GM21737 (cell line): Measurements from ENCODE around the gene PHF21B.
"Not testable (repeated sequence)": the region's sequence is repeated elsewhere in the genome, so short reads cannot be mapped to it uniquely, and the experiment has no call there.

ENCODE experiments used
- ATAC-seq: cut with Tn5 transposase; IDR thresholded peaks from one replicate; pipeline ENCODE4 v1.9.1; 2021; ENCODE audit warnings: mild to moderate bottlenecking, moderate library complexity; ENCODE audit not compliant: unreplicated experiment

PHF21B gene

DNA sequence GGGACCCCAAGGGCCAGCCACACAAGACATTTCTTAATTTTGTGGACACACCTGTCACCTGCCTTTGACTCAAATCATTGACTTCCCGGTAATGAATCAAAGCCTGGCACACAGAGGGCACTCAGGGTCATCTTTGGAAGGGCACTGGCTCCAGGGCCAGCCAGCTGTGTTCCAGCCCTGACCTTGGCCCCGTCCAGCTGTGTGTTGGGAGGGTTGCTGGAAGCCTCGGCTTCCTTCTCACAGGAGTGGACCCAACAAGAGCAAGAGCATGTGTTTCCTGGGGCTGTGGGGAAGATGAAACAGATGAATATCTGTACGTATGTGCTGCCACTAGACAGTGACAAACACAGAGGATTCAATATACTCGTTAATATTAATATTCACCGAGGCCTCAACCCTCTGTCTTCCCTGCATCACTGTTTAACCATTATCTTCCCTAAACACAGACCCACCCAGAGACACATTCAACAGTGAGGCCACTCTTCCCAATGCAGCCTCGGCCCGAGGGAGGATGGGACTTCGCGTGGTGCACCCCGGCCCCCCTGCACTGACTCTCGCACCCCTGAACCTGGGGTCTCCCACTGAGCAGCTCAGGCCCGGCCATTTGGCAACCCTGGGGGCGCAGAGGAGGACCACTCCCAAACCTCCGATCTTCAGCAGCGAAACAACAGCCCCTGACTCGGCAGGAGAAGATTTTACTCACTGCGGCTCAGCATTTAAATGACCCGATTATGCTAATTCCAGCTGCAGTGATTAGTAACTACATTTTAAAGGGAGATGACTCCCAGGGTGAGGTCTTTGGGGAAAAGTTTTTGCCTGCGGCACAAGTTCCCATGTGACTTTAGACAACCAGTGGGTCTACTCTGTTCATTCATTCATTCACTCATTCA lies 45.7 kb downstream of the PHF21B start:
- no peak for ATAC-seq

DNA sequence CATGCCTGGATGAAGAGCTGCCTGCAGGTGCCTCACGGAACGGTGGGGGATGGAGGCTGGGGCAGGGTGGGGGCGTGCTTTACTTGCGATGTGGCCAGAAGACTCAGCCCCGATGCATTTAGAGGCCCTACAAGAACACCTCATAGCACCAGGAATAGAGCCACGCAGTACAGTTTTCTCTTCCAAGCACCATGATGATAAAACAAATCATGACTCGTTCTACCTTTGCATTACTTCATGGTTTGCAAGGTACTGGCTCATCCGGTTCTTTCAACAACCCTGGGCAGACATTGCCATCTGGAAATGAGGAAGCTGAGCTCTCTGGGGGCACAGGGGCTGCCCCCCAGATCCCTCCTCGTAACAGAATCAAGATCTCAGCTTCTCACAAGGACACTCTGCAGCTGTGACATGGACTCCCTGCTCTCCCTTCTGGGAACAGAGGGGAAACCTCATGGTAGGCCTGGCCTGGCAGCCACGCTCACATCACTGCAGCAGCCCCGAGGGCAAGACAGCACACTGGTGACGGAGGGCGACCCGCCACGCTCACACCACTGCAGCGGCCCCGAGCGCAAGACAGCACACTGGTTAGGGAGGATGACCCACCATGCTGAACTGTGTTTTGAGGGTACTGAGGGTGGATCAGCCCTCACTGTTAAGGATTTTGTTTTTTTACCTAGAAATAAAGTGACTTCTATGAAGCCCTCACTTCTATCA lies 46.9 kb downstream of the PHF21B start:
- ATAC-seq: no peak

DNA sequence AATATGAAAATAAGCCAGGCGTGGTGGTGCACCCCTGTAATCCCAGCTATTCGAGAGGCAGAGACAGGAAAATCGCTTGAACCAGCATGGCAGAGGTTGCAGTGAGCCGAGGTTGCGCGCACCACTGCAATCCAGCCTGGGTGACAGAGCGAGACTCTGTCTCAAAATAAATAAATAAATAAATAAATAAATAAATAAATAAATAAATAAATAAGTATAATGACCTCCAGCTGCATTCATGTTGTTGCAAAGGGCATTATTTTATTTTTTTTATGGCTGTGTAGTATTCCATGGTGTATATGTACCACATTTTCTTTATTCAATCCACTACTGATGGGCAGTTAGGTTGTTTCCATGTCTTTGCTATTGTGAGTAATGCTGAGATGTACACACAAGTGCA lies 48.1 kb downstream of the PHF21B start:
- not testable (repeated sequence) for ATAC-seq

DNA sequence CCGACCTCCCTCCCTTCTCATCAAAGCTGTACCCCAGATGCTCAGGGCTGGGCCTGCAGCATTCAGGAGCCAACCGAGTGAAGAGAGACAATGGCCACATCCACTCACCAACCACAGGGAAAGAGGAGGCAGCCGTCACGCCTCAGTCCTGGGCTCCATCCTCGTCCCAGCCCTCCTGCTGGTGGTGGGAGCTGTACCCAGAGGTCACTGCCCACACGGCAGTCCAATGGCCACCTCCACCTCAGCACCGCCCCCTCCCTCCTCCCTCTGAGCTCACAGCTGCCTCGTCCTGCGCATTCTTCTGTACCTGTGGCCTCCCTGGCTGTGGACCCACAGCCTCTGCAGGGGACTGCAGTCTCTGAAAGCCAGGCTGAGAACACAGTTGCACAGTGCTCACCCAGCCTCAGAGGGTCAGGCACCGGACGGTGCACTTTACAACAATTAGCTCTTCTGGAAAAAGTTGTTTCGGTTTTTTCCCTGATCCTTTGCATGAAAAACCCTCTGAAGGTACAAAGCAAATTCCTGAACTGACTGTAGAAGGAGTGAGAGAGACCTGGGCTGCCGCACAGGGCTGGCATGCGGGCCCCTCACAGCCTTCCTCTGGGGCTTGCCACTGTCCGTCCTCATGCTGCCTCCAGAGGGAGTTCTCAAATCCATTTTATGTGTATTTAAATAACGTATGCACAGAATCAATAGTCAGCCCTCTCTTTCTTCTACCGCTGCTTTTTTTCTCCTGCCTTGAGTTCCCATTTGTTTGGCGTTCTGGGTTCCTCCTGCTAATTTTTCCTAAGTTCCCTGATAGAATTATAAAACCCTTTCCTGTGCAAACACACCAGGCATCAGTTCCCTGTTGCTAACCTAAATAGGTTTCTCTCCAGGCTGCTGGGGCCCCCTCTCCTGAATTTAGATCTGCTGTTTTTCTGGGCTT lies 52.7 kb downstream of the PHF21B start:
- no peak for ATAC-seq

DNA sequence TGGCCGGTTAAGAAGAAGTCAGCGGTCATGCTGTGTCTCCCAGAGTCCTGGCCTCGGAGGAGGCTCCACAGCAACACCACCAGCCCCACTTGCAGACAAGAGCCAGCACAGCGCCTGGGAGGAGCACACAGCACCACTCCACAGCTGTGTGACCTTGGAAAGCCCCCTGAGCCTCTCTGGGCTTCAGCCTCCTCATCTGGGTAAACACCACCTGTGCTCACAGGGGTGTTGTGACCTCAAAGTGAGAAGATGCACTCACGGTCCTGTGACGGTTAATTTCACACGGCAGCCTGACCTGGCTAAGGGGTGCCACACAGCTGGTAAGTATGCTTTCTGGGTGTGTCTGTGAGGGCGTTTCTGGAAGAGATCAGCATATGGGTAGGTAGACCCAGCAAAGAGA lies 54.7 kb downstream of the PHF21B start:
- ATAC-seq: no peak

DNA sequence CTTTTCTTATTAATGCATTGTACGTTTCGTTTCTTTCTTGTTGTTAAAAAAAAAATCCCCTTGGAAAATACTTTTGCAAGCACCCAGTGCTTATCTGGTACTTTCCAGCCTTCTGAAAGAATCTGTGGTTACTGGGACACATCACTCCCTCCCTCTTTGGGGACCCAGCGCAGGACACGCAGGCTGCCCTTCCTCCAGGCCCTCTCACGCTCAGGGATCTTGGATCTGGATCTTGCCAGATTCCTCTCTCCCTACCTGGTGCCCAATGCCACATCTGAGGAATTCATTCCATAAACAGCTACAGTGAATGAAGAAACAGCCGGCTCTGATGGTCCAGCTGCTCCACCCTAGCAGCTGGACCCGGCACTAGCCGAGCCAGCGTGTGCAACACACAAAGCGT lies 55.7 kb downstream of the PHF21B start:
- ATAC-seq: no peak

DNA sequence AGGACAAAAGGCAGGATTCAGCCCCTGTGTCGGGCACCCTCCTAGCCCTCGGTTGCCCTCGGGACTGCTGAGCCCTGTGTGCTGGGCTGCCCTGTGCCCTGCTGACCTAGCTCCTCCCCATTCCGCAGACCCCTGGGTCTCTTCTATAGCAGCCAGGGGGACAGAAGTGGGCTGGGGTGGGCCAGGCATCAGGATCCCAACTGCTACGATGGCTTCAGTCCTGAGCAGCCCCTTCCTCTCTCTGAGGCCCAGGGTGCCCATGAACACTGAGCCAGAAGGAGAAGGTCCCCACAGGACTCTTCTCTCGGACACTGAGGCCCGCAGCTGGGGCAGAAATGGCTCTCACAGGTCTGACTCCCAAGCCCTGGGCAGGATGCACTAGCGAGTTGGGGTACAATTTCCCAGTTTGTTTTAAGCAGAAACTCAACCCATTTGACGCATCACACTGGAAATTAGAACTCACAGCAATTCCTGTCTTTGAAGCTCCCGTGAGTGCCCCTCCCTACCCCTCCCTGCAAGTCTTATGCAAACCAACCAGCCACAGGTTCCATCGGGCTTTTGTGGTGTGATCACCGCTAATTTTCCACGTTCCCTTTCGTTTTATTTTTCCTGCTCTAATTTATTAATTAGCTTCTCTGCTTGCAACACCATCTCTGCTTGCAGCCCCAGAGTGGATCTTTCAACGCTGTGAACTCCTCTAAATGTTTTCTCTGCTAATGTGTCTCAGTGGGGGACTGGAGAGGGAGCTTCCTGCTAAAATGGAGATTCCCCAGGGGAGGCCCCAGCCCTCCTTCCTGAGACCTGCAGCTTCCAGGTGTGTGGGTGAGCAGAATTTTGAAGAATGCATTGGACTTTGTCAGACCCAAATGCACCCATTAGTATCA lies 56.7 kb downstream of the PHF21B start:
- no peak for ATAC-seq

DNA sequence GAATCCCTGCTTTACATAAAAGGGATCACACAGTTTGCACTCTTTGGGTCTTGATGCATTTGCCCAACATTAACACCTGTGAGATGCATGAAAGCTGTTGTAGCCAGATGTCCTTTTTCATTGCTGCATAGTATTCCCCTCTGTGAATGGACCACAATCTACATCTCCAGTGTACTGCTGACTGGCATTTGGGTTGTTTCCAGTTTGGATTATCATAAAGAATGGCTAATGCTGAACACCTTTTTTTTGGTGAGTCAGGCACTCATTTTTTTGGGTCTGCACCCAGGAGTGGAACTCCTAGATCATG lies 58.3 kb downstream of the PHF21B start:
- no peak for ATAC-seq

DNA sequence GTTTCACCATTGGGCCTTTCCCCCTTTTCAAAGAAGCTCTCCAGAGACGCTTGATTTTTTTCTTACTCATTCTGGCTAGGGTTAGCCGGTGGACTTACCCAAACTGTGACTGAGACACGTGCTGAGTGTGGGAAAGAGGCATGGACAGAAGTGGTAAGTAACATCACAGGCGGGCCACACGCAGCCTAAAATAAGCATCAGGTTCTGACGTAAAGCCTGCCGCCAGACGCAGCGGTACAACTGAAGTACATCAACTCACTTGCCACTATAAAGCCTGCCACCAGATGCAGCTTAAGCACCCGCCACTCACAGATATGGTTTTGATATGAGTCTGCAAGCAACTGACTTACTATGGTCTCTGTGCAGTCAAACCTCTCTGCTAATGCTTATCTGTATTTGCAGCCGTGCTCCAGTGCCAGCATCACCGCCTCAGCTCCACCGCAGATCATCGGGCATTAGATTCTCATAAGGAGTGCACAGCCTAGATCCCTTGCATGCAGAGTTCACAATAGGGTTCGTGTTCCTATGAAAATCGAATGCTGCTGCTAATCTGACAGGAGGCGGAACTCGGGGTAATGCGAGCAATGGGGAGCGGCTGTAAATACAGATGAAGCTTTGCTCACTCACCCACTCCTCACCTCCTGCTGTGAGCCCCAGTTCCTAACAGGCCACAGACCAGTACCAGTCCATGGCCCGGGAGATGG lies 58.8 kb downstream of the PHF21B start:
- ATAC-seq: no peak

DNA sequence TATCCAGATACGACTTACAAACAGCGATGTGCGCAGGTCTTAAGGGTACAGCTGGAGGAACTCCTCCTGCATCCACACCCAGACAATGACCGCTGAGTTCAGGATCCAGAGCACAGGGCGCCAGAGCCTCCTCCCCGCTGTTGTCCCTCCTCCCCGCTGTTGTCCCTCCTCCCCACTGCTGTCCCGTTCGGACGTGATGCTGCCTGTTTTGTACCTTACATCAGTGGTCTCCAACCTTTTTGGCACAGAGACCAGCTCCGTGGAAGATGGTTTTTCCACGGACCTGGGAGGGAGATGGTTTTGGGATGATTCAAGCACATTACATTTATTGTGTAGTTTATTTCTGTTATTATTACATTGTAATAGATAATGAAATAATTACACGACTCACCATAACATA lies 62.0 kb downstream of the PHF21B start:
- no peak for ATAC-seq

DNA sequence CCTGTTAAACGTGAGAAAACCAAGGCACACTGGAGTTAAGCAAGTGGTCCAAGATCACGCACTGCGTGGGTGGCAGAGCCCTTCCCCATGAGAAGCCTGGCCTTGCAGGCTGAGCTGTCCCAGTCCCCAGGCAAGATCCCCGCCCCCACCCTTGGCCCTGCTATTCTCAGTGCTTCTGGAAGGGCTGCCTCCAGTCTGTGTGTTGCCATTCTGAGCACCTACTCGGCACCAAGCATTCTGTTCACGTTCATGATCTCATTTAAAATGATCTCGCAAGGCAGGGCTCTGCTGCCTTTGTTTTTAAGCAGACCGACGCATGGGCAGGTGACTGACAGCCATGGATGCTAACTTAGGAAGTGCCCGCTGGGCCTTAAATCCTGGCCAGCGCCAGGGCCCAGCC lies 62.8 kb downstream of the PHF21B start:
- no peak for ATAC-seq

DNA sequence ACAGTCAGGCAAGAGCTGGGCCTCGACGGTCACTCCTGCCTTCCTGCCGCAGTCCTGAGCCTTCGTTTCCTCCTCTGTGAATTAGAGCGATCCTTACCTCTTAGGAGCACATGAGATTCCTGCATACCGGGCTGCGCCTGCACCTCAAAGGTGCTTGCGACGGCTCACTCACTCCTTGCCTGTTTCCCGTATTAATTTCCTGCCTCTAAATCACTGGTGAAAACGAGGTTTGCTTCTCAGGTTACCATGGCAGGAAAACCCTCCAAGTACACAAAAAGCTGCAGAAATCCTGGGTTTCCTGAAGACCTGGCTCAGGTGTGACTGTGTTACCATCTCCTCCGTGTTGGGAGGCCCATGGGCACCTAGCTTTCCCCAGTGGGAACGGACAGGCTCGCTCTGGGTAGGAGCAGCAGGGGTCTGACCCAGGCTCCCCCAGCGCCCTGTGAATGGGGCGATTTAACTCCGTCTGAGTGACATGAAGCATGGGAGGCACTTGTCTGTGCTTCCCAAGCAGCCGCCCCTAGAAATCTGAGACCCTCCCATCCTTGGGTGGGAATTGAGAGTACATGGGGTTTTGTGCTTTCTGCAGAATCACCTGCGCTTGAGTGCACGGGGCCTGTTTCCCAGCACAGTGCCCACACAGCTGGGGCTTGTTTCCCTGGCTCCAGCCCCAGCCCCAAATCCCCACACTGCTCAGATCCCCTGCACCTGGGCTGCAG lies 64.8 kb downstream of the PHF21B start:
- no peak for ATAC-seq

DNA sequence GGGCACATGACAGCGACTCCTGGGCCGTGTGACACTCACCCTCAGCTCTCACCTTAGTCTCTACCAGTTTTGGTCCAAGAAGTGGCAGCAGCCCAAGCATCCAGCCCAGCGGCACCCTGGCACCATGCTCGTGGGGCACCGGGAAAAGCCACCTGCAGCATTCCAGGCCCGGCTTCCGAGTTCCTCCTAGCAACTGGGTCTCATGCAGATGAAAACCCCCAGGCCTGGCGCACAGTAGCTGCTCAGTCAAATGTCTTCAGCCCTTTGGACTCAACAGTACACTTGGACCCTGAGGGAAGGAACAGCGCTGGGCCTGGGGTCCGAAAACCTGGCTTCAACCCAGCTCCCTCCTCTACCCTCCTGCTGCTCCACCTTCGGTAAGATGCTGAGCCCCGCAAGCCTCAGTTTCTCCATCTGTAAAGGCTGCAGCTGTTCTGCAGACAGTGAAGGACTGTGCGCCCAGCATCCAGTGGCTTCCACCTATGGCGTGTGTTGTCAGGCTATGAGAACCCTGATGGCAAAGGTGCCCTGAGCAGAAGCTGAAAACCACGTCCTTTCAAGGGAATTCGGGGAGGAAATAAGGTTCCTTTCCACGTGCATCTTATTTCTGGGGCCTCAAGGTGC lies 66.0 kb downstream of the PHF21B start:
- ATAC-seq: no peak

DNA sequence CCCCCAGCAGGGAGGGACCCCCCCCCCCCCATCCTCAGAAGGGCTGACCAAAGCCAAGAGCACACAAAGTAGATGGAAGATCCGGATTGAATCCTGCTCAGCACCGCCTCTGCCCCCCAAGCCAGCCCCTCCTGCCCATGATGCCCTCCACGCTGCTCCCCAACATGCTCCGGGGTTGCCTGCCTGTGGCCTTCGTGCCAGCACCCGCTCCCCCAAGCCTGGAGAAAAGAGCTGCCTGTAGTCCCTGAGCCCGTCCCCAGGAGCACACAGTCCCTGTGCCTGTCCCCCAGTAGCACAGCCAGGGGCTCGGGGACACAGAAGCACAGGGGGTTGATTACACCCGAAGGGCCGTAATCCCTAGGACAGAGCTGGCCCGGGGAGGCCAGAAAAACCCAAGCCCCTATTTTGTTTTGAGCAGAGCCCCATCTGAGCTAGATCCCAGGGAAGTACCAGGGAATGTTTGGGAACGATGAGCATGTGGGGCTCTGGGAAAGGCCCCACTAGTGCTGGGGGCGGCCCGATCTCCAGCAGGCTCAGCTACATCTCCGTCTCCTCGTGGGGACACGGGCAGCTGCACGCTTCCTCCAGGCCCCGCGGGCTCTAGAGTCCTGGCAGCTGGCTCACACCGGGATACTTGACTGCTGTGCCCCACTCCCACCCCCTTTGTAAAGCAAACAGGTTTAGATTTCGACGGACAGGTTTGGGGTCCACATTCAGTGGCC lies 66.7 kb downstream of the PHF21B start:
- ATAC-seq: no peak

DNA sequence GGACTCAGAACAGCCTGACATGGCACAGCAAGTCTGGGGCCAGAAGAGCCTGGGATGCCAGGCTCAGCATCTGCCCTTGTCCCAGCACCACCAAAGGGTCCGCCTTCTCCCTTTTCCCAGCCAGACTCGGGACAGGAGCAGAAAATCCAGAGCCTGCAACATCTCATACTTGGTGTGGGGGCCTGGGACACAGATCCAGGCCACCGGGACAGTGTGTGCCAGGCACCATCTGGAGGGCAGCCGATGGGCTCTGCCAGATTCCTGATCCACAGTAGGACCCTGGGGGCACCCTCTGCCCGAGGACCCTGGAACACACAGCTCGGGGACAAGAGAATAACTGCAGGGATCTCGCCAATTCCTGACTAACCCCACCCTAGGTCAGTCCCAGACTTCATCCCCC lies 67.7 kb downstream of the PHF21B start:
- no peak for ATAC-seq

DNA sequence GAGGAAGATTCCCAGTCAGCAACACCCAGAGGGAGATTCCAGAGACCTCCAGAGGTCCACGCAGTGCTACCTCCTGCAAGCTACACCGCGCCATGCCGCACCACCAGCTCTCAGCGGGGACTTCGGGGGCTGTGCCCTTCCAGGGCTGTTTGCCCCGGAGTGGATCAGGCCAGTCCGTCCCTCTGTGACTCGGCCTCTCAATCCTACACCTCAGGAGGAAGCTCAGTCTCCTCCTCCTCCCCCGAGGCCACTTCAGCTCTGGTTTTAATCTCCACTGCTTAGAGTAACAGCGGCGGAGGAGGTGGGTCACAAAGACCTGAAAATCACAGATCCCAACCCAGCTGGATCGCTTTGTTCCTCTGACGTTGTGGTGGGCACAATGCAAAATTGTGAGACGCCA lies 68.6 kb downstream of the PHF21B start:
- no peak for ATAC-seq

DNA sequence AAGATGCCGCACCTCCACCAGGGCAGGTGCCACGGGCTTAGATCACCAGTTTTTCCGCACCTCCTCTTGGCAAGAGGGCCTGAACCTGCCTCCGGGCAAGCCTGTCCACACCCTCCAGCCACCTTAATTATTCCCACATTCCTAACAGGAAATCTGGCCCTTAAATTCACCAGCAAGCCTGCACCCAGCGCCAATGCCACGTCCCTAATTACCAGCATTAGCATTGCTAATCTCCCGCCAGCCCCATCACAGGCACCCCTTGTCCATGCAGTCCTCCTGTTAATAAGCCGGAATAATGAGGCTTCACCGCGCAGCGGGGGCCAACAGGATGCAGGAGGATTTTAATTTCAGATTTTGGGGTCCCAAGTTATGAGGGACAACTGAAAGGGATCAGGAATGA lies 69.7 kb downstream of the PHF21B start:
- ATAC-seq: no peak

DNA sequence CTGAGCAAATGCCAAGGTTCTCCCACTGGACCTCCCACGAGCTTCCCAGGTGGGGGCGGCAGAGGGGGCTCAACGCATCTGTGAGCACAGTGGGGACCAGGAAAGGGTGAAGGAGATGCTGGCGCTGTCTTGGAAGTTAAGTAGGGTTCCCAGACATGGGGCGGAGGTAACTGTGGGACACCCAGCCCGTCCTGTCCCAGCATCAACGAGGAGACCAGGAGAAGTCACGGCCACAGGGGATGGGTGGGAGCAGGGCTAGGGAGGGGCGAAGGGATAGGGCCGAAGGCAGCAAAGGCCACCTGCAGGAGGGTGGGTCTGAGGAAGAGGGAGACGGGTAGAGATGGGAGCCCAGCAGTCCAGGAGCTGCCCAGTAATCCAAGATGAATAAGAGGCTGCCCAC lies 70.4 kb downstream of the PHF21B start:
- no peak for ATAC-seq
